NCI-H128 (cell line): Measurements from ENCODE around the gene CEP120.
"Not testable (repeated sequence)": the region's sequence is repeated elsewhere in the genome, so short reads cannot be mapped to it uniquely, and the experiment has no call there.

ENCODE experiments used
- DNase-seq: peaks from one replicate; lab custom pipeline; 2025; ENCODE audit not compliant: unreplicated experiment; lab: John Stamatoyannopoulos, UW

The CEP120 gene

GRCh38 chr5:123423278-123424149 lies at the start of gene CEP120:
Gene CEP120 (minus strand): TSS chr5:123423403. CDS start chr5:123422998, 405 bp downstream.
- DNase-seq, result peak; percentile 94

DNA sequence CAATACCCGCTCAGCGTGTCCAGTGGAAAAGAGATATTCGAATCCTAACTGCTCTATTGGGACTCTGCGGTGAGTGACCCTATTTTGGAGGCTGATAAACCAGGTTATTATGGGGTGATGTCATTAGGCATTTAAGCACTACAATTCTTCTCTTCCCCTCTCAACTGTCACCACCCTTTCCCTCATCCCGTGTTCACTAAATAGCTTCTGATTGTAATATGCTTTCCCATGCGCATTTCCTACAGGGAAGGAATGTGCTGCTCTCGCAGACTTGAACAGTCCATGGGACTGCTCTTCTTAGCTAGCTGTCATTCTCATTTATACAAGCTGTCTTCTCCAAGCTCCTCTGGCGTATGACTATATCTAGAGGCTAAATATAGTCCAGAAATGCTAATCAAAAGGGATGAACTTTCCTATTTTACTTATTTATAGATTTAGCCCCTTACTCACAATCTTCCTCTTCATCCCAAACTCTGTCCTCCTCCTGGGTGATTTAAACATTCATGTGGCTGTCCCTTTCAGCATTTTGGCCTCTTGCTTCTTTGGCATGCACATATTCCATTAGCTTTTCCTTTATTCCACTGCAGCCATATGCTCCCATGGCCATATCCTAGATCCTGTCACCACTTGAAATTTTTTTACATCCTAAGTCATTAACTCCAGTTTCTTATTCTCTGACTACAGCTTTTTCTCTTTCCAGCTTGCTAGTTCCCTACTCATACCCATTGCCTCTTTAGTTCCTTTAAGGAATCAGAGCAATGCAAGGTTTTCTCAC lies 49.1 kb upstream of the CEP120 start:
- DNase-seq, result no peak

- DNase-seq, result no peak
These were observed 48.2 kb upstream of the CEP120 start for GRCh38 chr5:123471385-123471784.

DNA sequence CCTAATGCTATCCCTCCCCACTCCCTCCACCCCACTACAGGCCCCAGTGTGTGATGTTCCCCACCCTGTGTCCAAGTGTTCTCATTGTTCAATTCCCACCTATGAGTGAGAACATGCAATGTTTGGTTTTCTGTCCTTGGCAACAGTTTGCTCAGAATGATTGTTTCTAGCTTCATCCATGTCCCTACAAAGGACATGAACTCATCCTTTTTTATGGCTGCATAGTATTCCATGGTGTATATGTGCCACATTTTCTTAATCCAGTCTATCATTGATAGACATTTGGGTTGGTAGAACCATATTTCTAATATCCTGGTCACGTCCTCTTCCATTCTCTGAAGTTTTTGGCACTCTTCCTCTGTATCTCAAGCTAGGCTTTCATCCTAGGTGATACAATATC lies 43.6 kb upstream of the CEP120 start:
- not testable (repeated sequence) for DNase-seq

DNA sequence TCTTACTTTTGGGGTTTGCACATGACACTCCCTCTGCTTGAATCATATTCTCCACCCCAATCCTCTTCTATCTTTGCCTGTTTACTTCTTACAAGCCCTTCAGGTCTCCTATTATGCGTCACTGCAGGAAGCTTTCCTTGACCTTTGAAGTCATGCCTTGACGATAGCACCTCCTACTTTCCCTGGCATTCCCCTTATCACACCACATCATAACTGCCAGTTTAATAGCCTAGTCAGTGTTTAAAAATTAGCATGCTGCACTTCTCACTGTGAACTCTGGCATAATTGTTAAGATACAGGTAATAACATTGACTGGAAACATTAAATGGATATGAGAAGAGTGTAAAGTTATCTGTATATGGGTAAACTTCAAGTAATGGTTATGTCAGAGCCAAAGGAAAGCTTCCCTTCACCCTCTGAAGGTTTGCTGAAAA lies 37.1 kb upstream of the CEP120 start:
- no peak for DNase-seq

GRCh38 chr5:123458994-123459393 lies 35.8 kb upstream of the CEP120 start:
- not testable (repeated sequence) for DNase-seq

- no peak for DNase-seq
These were observed 33.0 kb upstream of the CEP120 start for GRCh38 chr5:123456242-123456641.

- no peak for DNase-seq
These were observed 32.4 kb upstream of the CEP120 start for GRCh38 chr5:123455640-123456039.

DNA sequence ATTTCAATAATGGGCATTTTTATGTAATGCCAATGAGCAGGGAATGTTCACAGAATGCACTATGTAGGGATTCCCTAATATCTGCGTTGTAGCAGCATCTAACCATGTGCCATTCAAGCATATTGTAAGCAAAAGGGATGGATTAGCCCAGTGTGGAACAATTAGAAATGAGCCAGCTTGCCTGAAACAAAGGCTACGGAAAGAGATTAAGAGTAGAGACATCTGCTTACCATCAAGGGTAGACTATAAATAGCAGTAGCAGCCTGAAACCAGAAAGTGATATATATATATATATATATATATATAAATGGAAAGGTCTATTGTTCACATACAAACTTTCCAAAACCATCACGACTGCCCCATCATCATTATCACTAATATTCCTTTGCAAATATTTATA lies 31.9 kb upstream of the CEP120 start:
- DNase-seq, result no peak

GRCh38 chr5:123454259-123454911 lies 31.2 kb upstream of the CEP120 start:
- no peak for DNase-seq

DNA sequence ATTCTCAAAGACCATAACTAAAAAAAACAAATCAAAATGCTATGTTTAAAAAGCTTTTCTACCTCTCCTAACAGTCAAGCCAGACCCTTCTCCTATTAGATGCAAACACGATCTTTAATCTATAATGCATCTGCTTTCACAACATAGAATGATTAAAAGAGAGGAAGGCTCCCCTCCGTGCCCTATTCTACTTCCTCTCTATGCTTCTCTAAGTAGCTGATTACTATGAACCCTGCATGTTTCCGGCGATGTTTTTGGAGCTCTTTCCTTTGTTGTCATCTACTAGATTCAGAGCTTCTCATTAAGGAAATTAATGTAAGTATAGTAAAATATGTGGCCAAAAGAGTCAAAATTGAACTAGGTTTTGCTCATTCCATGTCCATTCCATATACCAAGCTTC lies 29.2 kb upstream of the CEP120 start:
- no peak for DNase-seq

DNA sequence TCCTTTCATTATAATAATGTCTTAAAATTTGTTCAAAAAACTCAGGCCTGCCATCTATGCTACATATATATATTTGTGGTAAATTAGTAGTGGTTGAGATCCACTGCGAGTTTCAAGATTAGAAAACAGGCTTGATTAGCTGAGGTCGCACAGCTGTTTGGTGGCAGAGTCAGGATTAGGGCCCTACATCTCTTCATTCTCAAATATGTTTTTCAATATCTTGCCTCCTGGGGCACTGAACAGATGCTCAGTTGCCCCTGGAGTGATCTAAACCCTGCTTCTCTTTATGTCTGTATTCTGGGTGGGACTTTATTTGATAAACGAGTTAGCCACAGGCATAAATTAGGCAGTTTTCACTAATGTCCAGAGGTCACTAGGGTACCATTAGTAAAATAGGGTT lies 27.8 kb upstream of the CEP120 start:
- DNase-seq, result no peak

DNA sequence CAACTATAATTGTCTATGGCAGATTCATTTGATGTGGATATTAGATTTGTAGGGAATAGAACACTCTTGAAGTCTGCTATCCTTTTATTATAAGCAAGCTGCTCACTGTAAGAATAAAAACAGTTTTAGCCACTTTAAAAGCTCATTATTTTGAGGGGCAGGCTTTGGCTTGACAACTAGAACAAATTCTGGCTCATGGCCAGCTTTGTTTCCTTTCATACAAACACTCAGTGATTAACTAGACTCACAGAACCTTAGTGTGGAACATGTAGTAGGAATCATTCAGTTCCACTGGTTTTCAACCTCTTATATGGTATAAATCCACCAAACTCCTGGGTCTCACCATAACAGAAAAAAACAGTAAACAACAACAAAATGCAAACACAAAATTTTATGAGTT lies 27.4 kb upstream of the CEP120 start:
- DNase-seq, result peak; percentile 73

- DNase-seq, result no peak
These were observed 26.9 kb upstream of the CEP120 start for GRCh38 chr5:123450114-123450513.

GRCh38 chr5:123449424-123449974 lies 26.3 kb upstream of the CEP120 start:
- no peak for DNase-seq

DNA sequence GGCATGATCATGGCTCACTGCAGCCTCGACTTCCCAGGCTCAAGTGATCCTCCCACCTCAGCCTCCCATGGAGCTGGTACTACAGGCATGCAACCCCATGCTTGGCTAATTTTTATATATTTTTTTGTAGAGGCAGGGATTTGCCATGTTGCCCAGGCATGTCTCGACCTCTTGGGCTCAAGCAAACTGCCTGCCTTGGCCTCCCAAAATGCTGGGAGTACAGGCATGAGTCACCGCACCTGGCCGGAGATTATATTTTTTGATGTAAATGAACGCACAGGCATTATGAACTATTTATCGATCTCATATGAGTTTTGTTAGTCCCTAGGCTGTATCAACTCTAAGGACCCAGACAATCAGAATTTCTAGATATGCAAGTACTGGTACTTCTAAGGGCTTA lies 25.5 kb upstream of the CEP120 start:
- no peak for DNase-seq

DNA sequence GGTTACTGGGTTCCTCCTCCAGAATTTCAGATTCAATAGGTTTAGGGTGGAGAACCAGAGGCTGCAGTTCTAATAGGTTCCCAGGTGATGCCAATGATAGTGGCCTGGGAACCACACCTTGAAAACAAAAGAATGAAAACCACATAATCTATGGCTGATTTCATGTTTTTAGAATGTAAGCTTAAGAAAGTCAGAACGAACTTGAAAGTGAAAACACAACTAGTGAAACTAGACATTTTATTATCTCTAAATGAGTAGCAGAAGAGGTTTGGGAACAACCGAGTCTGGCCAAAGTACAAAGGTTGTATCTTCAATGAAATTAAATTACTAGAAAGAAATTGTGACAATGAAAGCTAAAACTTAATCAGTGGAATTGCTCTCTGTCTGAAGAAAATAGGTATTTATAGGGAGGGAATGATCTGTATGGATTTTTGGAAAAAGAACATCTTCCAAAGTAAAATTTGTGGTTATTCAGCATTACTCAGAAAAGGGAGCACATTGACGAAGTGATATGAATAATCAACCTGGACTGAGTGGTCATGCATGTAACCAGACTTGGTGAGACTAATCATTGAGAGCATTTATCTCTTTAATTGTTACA lies 24.9 kb upstream of the CEP120 start:
- DNase-seq, result no peak

DNA sequence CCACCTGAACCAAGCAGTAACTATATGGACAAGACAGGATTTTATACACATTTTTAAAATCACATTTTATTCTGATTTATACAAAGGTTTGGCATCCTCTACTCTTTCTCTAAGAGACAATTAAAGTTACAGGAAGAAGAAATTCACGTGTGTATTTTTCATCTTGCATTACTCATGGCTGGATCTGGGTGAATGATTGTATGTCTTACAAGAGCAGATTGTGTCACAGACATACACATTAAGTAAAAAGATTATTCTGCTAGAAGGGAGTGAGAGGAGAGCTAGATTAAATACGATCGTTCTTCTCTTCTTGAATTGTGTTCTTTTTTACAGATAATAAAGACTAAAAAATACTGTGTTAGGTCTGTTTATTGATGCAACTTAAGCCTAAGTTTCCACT lies 20.8 kb upstream of the CEP120 start:
- DNase-seq, result no peak

DNA sequence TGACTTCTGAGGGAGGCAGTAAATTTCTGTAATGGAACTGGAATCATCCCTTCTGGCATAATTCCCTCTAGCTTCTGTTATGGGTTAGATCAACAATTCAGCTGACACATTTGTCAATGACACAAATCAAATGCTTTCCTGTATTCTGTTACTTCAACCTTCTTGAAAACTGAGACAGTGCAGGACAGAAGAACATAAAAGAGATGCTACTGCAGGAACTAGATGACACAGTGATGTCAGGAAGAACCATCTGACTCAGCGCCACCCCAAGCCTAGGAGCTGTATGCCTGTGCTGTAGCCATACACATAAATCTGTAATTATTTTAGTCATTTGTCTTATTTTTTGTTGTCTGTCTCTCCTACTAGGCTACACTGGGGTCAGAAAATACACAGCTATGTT lies 18.2 kb upstream of the CEP120 start:
- DNase-seq, result no peak

- DNase-seq, result no peak
These were observed 17.4 kb upstream of the CEP120 start for GRCh38 chr5:123440456-123441181.
